Measurements from ENCODE around the gene DDRGK1. TPM values are rescaled to one million over a fixed set of nuclear protein-coding genes. Genes with fewer than 3 reads are reported as not detected.

DDRGK1 gene
- total and polyA plus RNA-seq, 2 donors from 2014 or later = 81.8 to 92.5 TPM

- no peak overlapping the region for H3K9ac ChIP-seq (ENCODE audit: low read length in 3 of 3)
- TF ChIP-seq CTCF (IDR thresholded peaks at IDR 0.05; ENCODE audit: borderline replicate concordance, extremely low read depth, insufficient read depth) = no peak
- DNase-seq (no peak), FAIRE-seq (no peak)
- H3K36me3 ChIP-seq (ENCODE audit: control insufficient read depth in 2 of 3, insufficient read depth in 3 of 3, low read length in 3 of 3) = peaks cover 0 to 20% (median 9%) of the 10 kb centered on the region in 3 donors
- H3K27me3 ChIP-seq (ENCODE audit: control insufficient read depth, insufficient read depth, low read length) = peaks cover 2% of the 10 kb centered on the region
- H3K4me1 ChIP-seq (ENCODE audit: control insufficient read depth in 2 of 3, insufficient read depth in 2 of 3, low read depth in 1 of 3, low read length in 3 of 3) = no peaks in the 10 kb centered on the region
- intact Hi-C loops (cut with DNase I) = no loop called here
- H3K27ac ChIP-seq (ENCODE audit: low read depth in 2 of 2, low read length in 2 of 2) = no peak overlapping the region
- no peaks in the 10 kb centered on the region for H3K9me3 ChIP-seq (ENCODE audit: control insufficient read depth in 2 of 3, insufficient read depth in 1 of 3, low read length in 3 of 3)
- H3K4me3 ChIP-seq (ENCODE audit: low read length in 3 of 3) = no peak overlapping the region
Observed at GRCh38 chr20:3248993-3249347, 44.5 kb upstream of the DDRGK1 start.

- H3K27ac ChIP-seq (ENCODE audit: low read depth in 2 of 2, low read length in 2 of 2) = no peak overlapping the region
- DNase-seq = peak in 4 of 5 donors; percentile 44 to 77 (median 54)
- FAIRE-seq = no peak
- intact Hi-C loops (cut with DNase I) = no loop called here
- peaks cover 2% of the 10 kb centered on the region for H3K27me3 ChIP-seq (ENCODE audit: control insufficient read depth, insufficient read depth, low read length)
- H3K9me3 ChIP-seq (ENCODE audit: control insufficient read depth in 2 of 3, insufficient read depth in 1 of 3, low read length in 3 of 3) = no peaks in the 10 kb centered on the region
- TF ChIP-seq CTCF (IDR thresholded peaks at IDR 0.05; ENCODE audit: borderline replicate concordance, extremely low read depth, insufficient read depth) = no peak
- no peak overlapping the region for H3K9ac ChIP-seq (ENCODE audit: low read length in 3 of 3)
- H3K4me1 ChIP-seq (ENCODE audit: control insufficient read depth in 2 of 3, insufficient read depth in 2 of 3, low read depth in 1 of 3, low read length in 3 of 3) = no peaks in the 10 kb centered on the region
- peaks cover 0 to 16% (median 4%) of the 10 kb centered on the region in 3 donors for H3K36me3 ChIP-seq (ENCODE audit: control insufficient read depth in 2 of 3, insufficient read depth in 3 of 3, low read length in 3 of 3)
- no peak overlapping the region for H3K4me3 ChIP-seq (ENCODE audit: low read length in 3 of 3)
Observed at GRCh38 chr20:3248167-3248992, 43.9 kb upstream of the DDRGK1 start.

- TF ChIP-seq CTCF (IDR thresholded peaks at IDR 0.05; ENCODE audit: borderline replicate concordance, extremely low read depth, insufficient read depth) = no peak
- Histone ChIP-seq H3K27me3 (ENCODE audit: control insufficient read depth, insufficient read depth, low read length) (peaks cover 2% of the 10 kb centered on the region), H3K4me3 (ENCODE audit: low read length in 3 of 3) (no peak overlapping the region), H3K27ac (ENCODE audit: low read depth in 2 of 2, low read length in 2 of 2) (no peak overlapping the region), H3K9me3 (ENCODE audit: control insufficient read depth in 2 of 3, insufficient read depth in 1 of 3, low read length in 3 of 3) (no peaks in the 10 kb centered on the region), H3K36me3 (ENCODE audit: control insufficient read depth in 2 of 3, insufficient read depth in 3 of 3, low read length in 3 of 3) (peaks cover 0 to 14% (median under 1%) of the 10 kb centered on the region in 3 donors), H3K4me1 (ENCODE audit: control insufficient read depth in 2 of 3, insufficient read depth in 2 of 3, low read depth in 1 of 3, low read length in 3 of 3) (no peaks in the 10 kb centered on the region), H3K9ac (ENCODE audit: low read length in 3 of 3) (no peak overlapping the region)
- FAIRE-seq (no peak), DNase-seq (no peak)
- intact Hi-C loops (cut with DNase I) = no loop called here
Observed at GRCh38 chr20:3247638-3248037, 43.2 kb upstream of the DDRGK1 start.

All from kidney (tissue), 14 donors.